RWPE2 (cell line): ENCODE measurements around the gene SMO.

Experiments
- ATAC-seq: fragments of 200-7000 bp; cut with Tn5 transposase; 3 replicates; pipeline ENCODE4 v1.9.1; 2021; ENCODE audit warnings: low read depth
- DNase-seq: peaks from one replicate; pipeline ENCODE4 v3.0.0-alpha.2; 2020; ENCODE audit warnings: low spot score
- H3K27ac ChIP-seq: fragments of 450-650 bp; 2 replicates; pipeline ENCODE4 v1.5.1; 2017; ENCODE audit warnings: mild to moderate bottlenecking; ENCODE audit not compliant: poor library complexity, severe bottlenecking
- H3K27me3 ChIP-seq: fragments of 250-450 bp; sonication (Bioruptor Pico); 2 replicates; pipeline ENCODE4 v1.5.1; 2021; ENCODE audit warnings: mild to moderate bottlenecking, moderate library complexity; ENCODE audit not compliant: insufficient read depth, poor library complexity, severe bottlenecking
- H3K36me3 ChIP-seq: fragments of 250-450 bp; sonication (Bioruptor Pico); 2 replicates; pipeline ENCODE4 v1.5.1; 2020; ENCODE audit warnings: low read depth, mild to moderate bottlenecking, moderate library complexity
- H3K4me1 ChIP-seq: fragments of 250-450 bp; sonication (Bioruptor Pico); 2 replicates; pipeline ENCODE4 v1.5.1; 2021; ENCODE audit warnings: mild to moderate bottlenecking, moderate library complexity; ENCODE audit not compliant: insufficient read depth, poor library complexity, severe bottlenecking
- H3K4me3 ChIP-seq: fragments of 250-450 bp; sonication (Bioruptor Pico); 2 replicates; pipeline ENCODE4 v1.5.1; 2021; ENCODE audit warnings: mild to moderate bottlenecking, moderate library complexity; ENCODE audit not compliant: severe bottlenecking
- H3K9me3 ChIP-seq: fragments of 250-450 bp; sonication (Bioruptor Pico); 2 replicates; pipeline ENCODE4 v1.5.1; 2021; ENCODE audit warnings: mild to moderate bottlenecking, moderate library complexity; ENCODE audit not compliant: severe bottlenecking
- CTCF ChIP-seq: fragments of 450-650 bp; IDR thresholded peaks from one replicate; pipeline ENCODE4 v1.5.1; 2017; ENCODE audit warnings: mild to moderate bottlenecking, moderate library complexity; ENCODE audit not compliant: poor library complexity, severe bottlenecking

SMO gene

DNA sequence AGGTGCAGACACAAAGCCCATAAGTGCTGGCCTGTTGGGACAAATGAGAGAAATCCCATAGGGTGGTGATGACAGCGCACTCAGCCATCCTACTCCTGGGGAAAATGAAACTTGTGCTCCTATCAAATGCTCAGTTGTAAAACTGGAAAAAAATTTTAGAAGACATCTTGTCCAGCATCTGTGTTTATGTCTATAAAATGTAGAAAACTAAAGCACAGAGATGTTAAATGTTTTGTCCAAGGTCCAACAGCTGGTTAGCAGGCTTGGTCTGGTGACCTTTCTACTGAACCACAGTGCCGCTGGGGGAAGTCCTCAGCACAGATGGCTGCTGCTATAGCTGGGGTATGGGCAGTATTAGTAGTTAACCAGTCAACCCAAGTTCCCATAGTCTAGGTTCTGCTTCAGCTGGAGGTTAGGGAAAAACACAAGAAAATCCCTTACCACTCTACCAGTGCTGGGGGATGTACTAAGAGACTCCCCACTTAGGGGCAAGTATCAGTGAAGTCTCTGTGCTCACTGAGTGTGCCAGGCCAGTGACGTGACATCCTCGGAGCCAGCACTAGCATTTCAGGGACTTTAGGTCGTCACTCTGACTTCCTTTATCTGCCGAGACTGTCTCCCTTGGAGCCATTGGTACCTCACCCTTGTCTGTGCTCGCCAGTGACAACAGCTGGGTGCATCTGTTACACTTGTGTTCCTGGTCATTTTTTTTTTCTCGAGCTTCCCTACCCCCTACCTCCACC is 42.0 kb upstream of the SMO start:
- no peak for ATAC-seq
- no peak for TF ChIP-seq CTCF
- no peak overlapping the region for H3K27ac ChIP-seq
- DNase-seq, result no peak
- H3K36me3 ChIP-seq, result no peaks in the 10 kb centered on the region
- no peaks in the 10 kb centered on the region for H3K9me3 ChIP-seq
- H3K4me1 ChIP-seq, result no peaks in the 10 kb centered on the region
- peaks cover 12% of the 10 kb centered on the region for H3K27me3 ChIP-seq
- H3K4me3 ChIP-seq, result no peak overlapping the region

GRCh38 chr7:129147731-129148130 is 40.7 kb upstream of the SMO start:
- TF ChIP-seq CTCF, result no peak
- Histone ChIP-seq H3K9me3 (no peaks in the 10 kb centered on the region), H3K4me1 (no peaks in the 10 kb centered on the region), H3K27ac (no peak overlapping the region), H3K36me3 (no peaks in the 10 kb centered on the region), H3K27me3 (peaks cover 12% of the 10 kb centered on the region), H3K4me3 (no peak overlapping the region)
- ATAC-seq (no peak), DNase-seq (no peak)

- no peak overlapping the region for H3K27ac ChIP-seq
- H3K4me1 ChIP-seq, result no peaks in the 10 kb centered on the region
- no peaks in the 10 kb centered on the region for H3K36me3 ChIP-seq
- no peak for TF ChIP-seq CTCF
- no peak overlapping the region for H3K4me3 ChIP-seq
- DNase-seq (no peak), ATAC-seq (no peak)
- H3K9me3 ChIP-seq, result no peaks in the 10 kb centered on the region
- no peaks in the 10 kb centered on the region for H3K27me3 ChIP-seq
These were observed 38.9 kb upstream of the SMO start for GRCh38 chr7:129149511-129149910.

GRCh38 chr7:129150199-129150996 is 38.0 kb upstream of the SMO start:
- H3K4me1 ChIP-seq, result no peaks in the 10 kb centered on the region
- H3K36me3 ChIP-seq, result no peaks in the 10 kb centered on the region
- ATAC-seq, result no peak
- DNase-seq, result no peak
- TF ChIP-seq CTCF, result no peak
- no peaks in the 10 kb centered on the region for H3K9me3 ChIP-seq
- no peaks in the 10 kb centered on the region for H3K27me3 ChIP-seq
- no peak overlapping the region for H3K27ac ChIP-seq
- no peak overlapping the region for H3K4me3 ChIP-seq

DNA sequence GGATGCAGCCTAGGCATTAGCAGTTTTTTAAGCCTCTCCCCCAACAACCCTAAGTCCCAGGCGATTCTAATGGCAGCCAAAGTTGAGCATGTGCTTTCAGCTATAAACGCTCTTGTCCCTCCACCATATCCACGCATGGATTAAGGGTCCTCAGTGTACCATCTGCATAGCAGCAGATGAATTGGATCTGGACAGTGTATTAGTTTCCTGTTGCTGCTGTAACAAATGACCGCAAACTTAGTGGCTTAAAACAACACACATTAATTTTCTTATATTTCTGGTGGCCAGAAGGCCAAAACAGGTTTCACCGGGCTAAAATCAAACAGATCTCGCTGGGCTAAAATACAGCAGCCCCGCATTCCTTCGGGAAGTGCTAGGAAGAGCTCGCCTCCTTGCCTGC is 30.8 kb upstream of the SMO start:
- TF ChIP-seq CTCF, result no peak
- no peaks in the 10 kb centered on the region for H3K27me3 ChIP-seq
- no peaks in the 10 kb centered on the region for H3K4me1 ChIP-seq
- no peak overlapping the region for H3K27ac ChIP-seq
- DNase-seq (no peak), ATAC-seq (no peak)
- no peaks in the 10 kb centered on the region for H3K36me3 ChIP-seq
- no peak overlapping the region for H3K4me3 ChIP-seq
- no peaks in the 10 kb centered on the region for H3K9me3 ChIP-seq
